GM19395 (cell line): ENCODE measurements around the gene CHST11.
A peak's percentile ranks its signal among the peaks of the same experiment; 100 is the strongest.

Source experiments
- ATAC-seq: cut with Tn5 transposase; IDR thresholded peaks from one replicate; pipeline ENCODE4 v1.9.1; 2021; ENCODE audit warnings: mild to moderate bottlenecking, moderate library complexity; ENCODE audit not compliant: unreplicated experiment

The CHST11 gene

GRCh38 chr12:104624529-104624928 lies 167.8 kb downstream of the CHST11 start:
- ATAC-seq, result no peak

GRCh38 chr12:104626069-104626837 lies 169.5 kb downstream of the CHST11 start:
- ATAC-seq, result no peak

GRCh38 chr12:104627231-104627989 lies 170.7 kb downstream of the CHST11 start:
- ATAC-seq, result no peak

- ATAC-seq, result no peak
Observed at GRCh38 chr12:104627990-104628830, 171.5 kb downstream of the CHST11 start.

- ATAC-seq, result no peak
Observed at GRCh38 chr12:104628831-104629135, 172.0 kb downstream of the CHST11 start.

GRCh38 chr12:104630230-104630670 lies 173.5 kb downstream of the CHST11 start:
- ATAC-seq, result no peak

GRCh38 chr12:104631867-104632266 lies 175.1 kb downstream of the CHST11 start:
- no peak for ATAC-seq

GRCh38 chr12:104632724-104633201 lies 176.0 kb downstream of the CHST11 start:
- no peak for ATAC-seq

- no peak for ATAC-seq
Observed at GRCh38 chr12:104634044-104634443, 177.3 kb downstream of the CHST11 start.

GRCh38 chr12:104634852-104635251 lies 178.1 kb downstream of the CHST11 start:
- ATAC-seq, result no peak

GRCh38 chr12:104635607-104636343 lies 179.0 kb downstream of the CHST11 start:
- no peak for ATAC-seq

GRCh38 chr12:104636496-104636895 lies 179.7 kb downstream of the CHST11 start:
- ATAC-seq, result no peak

GRCh38 chr12:104637604-104638003 lies 180.9 kb downstream of the CHST11 start:
- no peak for ATAC-seq

- no peak for ATAC-seq
Observed at GRCh38 chr12:104638218-104638850, 181.6 kb downstream of the CHST11 start.

GRCh38 chr12:104638851-104639240 lies 182.1 kb downstream of the CHST11 start:
- ATAC-seq, result no peak

- no peak for ATAC-seq
Observed at GRCh38 chr12:104640956-104641355, 184.2 kb downstream of the CHST11 start.

- peak; percentile 84 for ATAC-seq
Observed at GRCh38 chr12:104641862-104642261, 185.1 kb downstream of the CHST11 start.

- ATAC-seq, result no peak
Observed at GRCh38 chr12:104643093-104643818, 186.5 kb downstream of the CHST11 start.
